GM18498 (cell line): ENCODE results near the gene KCNQ1OT1.

Experiments
- ATAC-seq: cut with Tn5 transposase; IDR thresholded peaks from one replicate; pipeline ENCODE4 v1.9.1; 2021; ENCODE audit warnings: mild to moderate bottlenecking, moderate library complexity; ENCODE audit not compliant: unreplicated experiment

Gene KCNQ1OT1

DNA sequence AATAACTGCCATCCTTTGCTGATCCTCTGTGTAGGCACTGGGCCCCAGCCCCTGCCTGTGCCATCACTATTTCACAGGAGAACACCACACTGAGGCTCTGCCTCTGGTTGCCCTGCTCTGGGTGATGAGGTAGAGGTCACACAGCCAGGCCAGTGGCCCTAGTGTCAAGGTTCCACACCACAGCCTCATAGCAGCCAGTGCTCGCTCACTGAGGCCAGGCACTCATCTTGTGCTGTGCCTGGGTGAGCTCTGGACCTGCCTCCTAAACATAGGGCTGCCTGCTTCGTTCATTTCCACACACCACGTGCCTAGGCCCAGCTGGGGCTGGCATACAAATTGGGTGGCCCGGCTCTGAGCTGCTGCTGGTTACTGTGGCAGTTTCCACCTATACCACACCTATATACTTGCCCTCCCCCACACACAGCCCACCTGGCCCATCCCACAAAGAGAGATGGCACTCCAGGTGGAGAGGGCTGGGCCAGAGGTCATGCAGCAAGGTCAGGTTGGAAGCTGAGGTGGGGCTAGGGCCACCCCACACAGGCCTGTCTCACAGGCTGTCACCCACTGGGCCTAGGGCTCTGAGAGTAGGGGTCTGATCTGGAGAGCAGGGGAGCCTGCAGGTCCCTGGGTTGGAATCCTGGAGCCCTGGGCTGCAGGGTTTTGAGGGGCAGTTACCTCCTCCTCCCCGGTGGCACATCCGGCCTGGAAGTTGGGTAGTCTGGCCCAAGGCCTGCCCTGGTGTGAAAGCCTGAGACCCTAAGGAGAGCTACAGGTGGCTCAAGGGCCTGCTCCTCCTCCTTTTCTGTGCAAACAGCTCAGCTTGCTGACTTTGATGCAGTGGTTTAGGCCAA lies 11.2 kb downstream of the KCNQ1OT1 start:
- no peak for ATAC-seq

- no peak for ATAC-seq
These were observed 12.0 kb downstream of the KCNQ1OT1 start for GRCh38 chr11:2687782-2688191.

DNA sequence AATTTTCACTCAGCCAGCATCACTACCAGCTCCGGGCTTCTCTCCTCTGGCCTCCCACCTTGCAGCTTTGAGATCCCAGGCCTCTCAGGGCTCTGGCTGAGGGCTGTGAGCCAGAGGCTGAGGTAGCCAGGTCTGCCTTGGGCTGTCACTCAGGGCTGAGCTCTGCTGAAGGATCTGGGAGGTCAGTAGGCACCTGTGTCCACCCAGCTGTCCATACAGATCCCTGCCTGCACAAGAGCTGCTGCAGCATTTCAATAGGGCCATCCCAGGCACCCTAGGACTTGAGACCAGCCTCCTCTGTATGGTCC lies 12.6 kb downstream of the KCNQ1OT1 start:
- no peak for ATAC-seq

GRCh38 chr11:2686360-2687222 lies 13.2 kb downstream of the KCNQ1OT1 start:
- ATAC-seq = no peak

DNA sequence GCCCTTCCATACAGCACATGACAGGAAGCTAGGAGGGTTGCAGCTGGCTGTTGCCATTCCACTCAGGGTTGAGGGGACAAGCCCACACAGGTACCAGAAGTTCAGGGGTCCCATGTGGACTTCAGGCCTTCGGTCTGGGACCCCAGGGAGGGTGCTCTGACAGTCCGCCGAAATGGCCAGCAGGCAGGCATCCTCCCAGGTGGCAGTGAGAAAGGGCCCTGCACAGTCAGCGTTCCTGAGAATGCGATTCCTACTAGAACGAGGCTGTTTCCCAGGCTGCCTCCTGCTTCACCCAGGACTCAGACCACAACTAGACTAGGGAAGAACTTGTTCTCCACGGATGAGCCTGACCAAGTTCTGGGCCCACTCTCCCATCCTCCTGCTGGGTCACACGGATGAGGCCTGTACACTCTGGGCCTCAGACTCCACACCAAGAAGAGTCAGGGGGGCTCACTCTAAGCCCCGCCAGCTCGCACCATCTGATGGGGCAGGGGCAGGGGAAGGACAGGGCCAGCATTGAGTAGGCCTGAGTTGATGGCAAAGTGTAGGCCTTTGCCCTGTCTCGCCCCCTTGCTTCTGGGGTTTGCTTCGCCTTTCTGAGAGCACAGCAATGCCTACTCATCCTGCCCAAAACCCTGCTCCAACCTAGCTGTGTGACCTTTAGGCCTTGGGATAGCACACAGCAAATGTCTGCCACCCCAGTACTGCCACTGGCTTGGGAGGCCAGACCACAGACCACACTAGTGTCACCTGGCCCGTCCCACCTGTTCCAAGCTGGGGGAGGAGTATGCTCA lies 14.0 kb downstream of the KCNQ1OT1 start:
- no peak for ATAC-seq

GRCh38 chr11:2685051-2685450 lies 14.7 kb downstream of the KCNQ1OT1 start:
- ATAC-seq = no peak

- no peak for ATAC-seq
These were observed 15.2 kb downstream of the KCNQ1OT1 start for GRCh38 chr11:2684581-2684980.

DNA sequence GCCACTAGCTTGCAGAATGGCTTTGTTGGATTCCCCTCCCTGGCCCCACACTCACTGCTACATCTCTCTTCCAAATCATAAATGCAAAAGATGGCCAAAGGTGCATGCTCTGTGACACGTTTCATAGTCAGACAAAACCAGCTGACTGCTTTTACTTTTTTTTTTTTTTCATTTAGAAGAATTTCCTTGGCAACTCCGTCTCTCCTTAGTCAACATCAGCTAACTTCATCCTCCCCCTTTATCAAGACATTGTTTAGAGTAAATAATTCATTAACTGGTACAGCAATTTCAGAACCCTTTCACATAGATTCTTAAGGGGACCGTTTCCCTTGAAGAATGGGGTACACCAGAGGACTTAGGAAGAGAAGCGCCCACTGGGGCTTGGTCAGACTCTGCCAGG lies 16.0 kb downstream of the KCNQ1OT1 start:
- no peak for ATAC-seq

DNA sequence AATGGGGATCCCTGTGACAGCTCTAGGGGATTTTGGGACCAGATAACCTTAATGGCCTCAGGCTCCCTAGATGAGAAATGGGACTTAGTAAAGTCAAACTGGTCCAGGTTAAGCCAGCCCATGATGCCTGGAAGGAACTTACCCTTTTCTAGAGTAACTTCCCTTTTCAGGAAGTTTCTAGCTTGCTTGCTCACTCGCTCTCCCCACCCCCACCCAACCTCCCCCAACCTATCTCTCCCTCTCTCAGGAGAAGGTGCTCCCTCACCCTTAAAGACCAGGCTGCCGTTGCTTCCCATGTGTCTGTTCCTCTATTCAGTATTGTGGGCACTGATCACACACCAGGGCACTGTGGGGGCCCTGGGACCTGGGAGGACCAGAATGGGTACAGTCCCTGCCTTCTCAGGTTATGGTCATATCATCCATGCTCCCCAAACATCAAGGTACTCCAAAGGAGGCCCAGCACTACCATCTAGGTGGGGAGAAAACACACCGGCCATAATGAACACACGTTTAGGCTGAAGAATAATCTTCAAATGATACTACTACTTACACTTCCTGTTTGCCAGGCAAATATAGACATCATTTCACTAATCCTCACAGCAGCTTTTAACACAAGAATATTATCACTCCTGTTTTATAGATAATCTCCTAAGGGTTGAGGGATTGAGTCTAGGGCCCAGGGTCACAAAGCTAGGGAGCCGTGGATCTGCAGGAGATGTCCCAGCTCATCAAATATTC lies 18.2 kb downstream of the KCNQ1OT1 start:
- no peak for ATAC-seq

DNA sequence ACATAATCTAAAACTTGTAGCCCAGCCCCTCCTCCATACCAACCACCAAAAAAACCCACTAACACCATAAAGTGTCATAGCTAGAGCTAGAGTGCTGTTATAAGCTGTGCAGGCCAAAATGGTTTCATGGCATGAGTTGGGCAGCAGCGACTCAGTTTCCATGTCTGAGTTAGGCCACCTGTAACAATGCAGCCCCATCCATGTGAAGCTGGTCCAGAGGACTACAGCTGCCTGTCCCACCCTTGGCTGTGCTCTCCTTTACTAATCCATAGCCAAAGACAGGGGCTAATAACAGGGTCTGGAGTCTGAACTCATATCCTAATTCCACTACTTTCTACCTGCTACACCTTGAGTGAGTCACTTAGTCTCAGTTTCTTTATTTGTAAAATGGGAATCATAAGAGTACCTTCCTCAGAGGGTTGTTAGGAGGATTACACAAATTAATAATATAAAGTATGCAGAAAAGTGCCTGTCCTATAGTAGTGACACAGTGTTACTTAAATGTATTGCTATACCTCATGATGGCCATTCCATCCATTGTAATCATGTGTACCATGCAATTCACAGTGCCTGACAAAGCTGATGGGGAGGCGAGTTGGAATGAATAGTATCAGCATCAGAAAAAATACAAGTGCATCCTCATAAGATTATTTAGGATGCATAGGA lies 20.6 kb downstream of the KCNQ1OT1 start:
- ATAC-seq = no peak

GRCh38 chr11:2678396-2678795 lies 21.4 kb downstream of the KCNQ1OT1 start:
- no peak for ATAC-seq

GRCh38 chr11:2677127-2677526 lies 22.7 kb downstream of the KCNQ1OT1 start:
- no peak for ATAC-seq

DNA sequence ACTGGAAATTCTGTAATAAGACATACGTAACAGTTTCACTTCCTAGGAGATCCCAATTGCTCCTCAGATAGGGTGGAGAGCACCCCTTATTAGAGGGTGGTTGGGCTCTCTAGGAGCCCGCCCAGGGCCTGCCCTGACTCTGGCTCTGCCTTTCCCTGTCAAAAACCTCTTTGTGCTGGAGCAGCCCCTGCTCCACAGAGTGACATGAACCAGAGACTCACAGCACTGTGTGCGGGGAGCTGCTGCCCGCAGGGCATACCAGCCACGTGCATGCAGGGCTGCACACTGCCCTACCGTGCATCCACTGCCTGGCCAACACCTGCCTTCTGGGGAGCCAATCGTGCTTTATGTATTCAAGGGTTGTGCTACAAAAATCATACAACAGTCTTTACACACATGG lies 24.3 kb downstream of the KCNQ1OT1 start:
- ATAC-seq = no peak

GRCh38 chr11:2674658-2675131 lies 25.1 kb downstream of the KCNQ1OT1 start:
- no peak for ATAC-seq

- no peak for ATAC-seq
These were observed 25.8 kb downstream of the KCNQ1OT1 start for GRCh38 chr11:2673871-2674471.

GRCh38 chr11:2673250-2673610 lies 26.6 kb downstream of the KCNQ1OT1 start:
- ATAC-seq = no peak

DNA sequence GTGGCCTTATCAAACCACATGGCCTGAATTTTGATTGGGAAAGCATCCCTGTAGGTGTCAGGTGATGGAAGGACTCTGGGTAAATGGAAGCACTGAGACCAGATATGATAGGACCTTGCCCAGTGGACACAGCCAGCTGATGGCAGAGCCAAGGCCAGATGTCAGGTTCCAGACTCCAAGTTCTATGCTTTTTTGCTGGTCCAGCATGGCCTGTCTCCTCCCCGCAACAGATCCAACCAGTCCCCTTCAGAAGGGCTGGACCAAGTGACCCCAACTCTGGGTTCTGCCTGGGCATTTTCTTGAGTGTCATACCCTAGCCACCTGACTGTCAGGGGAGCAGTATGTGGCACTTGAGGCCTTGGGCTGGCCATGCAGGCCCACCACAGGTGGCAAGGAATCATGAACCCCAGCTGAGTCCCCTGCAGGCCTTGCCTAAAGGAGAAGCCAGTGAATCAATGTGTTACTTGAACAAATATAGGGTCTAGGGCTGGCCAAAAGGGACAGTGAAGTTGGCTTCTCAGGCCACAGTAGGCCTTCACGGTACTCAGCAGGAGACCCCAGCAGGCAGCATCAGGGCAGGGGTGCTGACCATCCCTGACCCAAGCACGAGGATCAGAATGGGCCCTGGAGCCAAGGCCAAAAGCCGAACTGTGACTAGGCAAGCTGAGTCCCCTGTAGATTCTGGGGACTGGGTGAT lies 27.1 kb downstream of the KCNQ1OT1 start:
- no peak for ATAC-seq

- no peak for ATAC-seq
These were observed 28.0 kb downstream of the KCNQ1OT1 start for GRCh38 chr11:2671748-2672147.

DNA sequence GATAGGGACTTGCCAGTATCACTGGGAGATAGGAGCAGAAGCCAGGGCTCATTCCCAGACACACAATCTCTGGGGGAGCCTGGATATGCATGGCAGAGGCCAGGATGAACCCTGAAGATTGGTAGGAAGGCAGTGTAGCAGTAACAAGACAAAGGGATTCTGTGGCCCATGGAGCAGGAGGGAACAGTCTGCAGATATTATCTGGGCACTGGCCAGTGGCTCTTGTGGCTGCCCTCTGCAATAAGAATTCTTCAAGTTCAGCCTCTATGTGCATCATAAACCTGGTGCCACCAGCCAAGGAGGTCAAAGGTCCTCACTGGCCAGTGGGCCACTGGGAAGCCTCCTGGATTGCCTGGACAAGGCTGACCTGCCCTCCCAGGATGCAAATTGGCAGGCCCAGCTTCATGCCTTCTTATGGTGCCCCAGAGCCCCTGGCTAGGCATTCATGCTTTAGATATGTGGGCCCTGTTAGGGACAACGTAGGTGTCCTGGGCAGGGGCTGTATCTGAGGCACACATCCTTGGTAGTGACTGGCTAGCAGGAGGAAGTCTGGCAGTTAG lies 29.2 kb downstream of the KCNQ1OT1 start:
- no peak for ATAC-seq
